GM12801 (cell line): Measurements from ENCODE around the gene DHX29.

Experiments used
- CTCF ChIP-seq: IDR thresholded peaks from one replicate; pipeline ENCODE4 v1.5.1; 2011; ENCODE audit warnings: control low read depth; ENCODE audit not compliant: insufficient read length; ENCODE audit errors: extremely low read depth

The DHX29 gene

GRCh38 chr5:55254802-55255201 is 52.7 kb downstream of the DHX29 start:
- no peak for TF ChIP-seq CTCF

DNA sequence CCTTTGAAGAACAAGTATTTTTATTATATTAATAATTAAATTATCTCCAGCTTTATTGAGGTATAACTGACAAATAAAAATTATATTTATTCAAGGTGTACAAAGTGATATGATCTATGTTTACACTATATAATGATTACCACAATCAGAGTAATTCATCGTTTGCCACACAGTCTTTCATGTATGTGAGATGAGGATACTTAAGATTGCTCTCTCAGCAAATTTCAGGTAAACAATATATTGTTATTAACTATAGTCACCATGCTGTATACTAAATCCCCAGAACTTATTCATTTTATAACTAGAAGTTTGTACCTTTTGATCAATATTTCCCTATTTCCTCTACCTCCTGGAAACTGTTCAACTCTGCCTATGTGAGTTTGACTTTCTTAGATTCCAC is 57.4 kb downstream of the DHX29 start:
- TF ChIP-seq CTCF, result no peak

- no peak for TF ChIP-seq CTCF
Measured at GRCh38 chr5:55241746-55242145, 65.7 kb downstream of the DHX29 start.

DNA sequence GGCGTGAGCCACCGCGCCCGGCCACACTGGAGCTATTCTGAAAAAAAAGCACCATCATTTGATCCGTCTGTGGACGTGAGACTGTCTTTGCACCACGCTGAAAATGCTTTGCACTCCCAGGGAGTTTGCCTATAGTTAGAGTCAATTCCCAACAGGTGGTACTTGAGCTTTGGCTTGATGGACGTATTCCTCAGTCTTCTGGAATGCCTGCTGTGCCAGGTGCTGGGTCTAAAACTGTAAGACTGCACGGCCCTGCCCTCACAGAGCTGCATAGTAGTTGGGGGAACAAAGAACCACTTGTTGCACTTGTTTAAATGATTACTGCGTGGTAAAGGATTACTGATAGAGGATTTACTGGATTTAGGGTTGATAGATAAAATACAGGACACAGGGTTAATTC is 70.7 kb downstream of the DHX29 start:
- TF ChIP-seq CTCF, result no peak

- TF ChIP-seq CTCF, result no peak
Measured at GRCh38 chr5:55234121-55234700, 73.3 kb downstream of the DHX29 start.

DNA sequence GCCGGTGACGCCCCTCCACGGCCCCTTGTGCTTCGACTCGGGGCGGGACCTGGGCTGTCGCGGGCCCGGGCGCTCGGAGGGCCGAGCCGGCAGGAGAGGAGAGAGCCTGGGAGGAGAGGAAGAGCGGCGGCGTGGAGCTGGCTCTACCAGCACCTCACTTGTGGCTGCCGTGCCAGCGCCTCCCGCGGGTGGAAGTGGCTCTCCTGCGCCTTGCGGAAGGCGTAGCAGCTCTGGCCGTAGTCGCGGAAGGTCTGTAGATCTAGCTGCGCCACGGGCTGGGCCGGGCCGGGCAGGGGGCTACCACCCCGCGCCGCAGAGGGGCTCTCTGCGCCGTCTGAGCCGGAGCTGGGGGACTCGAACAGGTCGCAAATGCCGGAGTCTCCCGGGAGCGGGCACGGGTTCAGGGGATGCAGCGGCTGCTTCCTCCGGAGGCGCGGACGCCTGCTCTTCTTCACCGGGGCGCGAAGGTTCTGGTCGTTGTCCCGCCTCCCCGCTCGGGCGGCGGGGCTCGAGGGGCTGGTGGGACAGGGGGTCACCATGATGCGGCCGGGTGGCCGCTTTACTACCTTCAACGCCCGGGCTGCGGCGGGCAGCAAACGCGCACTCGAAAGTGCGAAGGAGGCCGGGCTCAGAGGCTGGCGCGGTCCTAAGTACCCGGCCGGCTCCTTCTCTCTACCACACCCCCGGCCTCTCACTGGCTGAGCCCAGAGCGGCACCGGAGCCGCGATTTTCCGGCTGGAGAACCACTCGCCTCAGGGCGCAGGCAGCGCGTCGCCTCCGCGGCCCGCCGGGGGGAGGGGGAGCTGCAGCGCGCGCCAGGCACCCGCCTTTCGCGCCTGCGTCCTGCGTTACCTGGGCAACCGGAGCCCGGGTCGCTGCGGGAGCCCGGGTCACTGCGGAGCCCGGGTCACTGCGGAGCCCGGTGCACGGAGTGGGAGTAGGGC is 74.2 kb downstream of the DHX29 start, which contains the start of gene CCNO:
Gene CCNO, minus strand, starts transcription at position 624 of the 944 bp plus-strand sequence. Its CDS starts 85 bp downstream, at position 539.
- no peak for TF ChIP-seq CTCF

GRCh38 chr5:55232271-55232984 is 75.1 kb downstream of the DHX29 start:
- no peak for TF ChIP-seq CTCF
